GM06990 (cell line): ENCODE data around the gene CWC15.
"Not testable (repeated sequence)": the region's sequence is repeated elsewhere in the genome, so short reads cannot be mapped to it uniquely, and the experiment has no call there.

ENCODE experiments used
- DNase-seq: peaks from one replicate; pipeline ENCODE4 v3.0.0-alpha.2; 2011; ENCODE audit not compliant: insufficient read length; ENCODE audit errors: extremely low read depth
- H3K27me3 ChIP-seq: replicated peaks from 2 replicates; pipeline ENCODE4 v1.6.0; 2011; ENCODE audit warnings: low read length; ENCODE audit not compliant: control insufficient read depth, insufficient read depth
- H3K36me3 ChIP-seq: 2 replicates; pipeline ENCODE4 v1.5.1; 2011; ENCODE audit warnings: low read length; ENCODE audit not compliant: control insufficient read depth, insufficient read depth
- H3K4me3 ChIP-seq: replicated peaks from 2 replicates; pipeline ENCODE4 v1.5.1; 2011; ENCODE audit warnings: low read depth, mild to moderate bottlenecking, control low read depth, low read length
- TF ChIP-seq, protein P1 (sequence below): IDR thresholded peaks from 2 replicates; pipeline ENCODE4 v1.5.1; 2011; ENCODE audit warnings: low read length, control low read depth, mild to moderate bottlenecking, inconsistent platforms; ENCODE audit not compliant: insufficient read depth, poor library complexity, severe bottlenecking

The CWC15 gene

GRCh38 chr11:94973099-94973968, at the start of gene CWC15, which contains the start of gene KDM4D:
Gene CWC15, minus strand, starts transcription at chr11:94973556. Its CDS starts 1,371 bp downstream, at chr11:94972185.
Gene KDM4D, plus strand, starts transcription at chr11:94973709. Its CDS starts 23,664 bp downstream, at chr11:94997373.
- TF ChIP-seq, protein P1, sequence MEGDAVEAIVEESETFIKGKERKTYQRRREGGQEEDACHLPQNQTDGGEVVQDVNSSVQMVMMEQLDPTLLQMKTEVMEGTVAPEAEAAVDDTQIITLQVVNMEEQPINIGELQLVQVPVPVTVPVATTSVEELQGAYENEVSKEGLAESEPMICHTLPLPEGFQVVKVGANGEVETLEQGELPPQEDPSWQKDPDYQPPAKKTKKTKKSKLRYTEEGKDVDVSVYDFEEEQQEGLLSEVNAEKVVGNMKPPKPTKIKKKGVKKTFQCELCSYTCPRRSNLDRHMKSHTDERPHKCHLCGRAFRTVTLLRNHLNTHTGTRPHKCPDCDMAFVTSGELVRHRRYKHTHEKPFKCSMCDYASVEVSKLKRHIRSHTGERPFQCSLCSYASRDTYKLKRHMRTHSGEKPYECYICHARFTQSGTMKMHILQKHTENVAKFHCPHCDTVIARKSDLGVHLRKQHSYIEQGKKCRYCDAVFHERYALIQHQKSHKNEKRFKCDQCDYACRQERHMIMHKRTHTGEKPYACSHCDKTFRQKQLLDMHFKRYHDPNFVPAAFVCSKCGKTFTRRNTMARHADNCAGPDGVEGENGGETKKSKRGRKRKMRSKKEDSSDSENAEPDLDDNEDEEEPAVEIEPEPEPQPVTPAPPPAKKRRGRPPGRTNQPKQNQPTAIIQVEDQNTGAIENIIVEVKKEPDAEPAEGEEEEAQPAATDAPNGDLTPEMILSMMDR = no peak
- Histone ChIP-seq H3K36me3 (peaks cover 3% of the 10 kb centered on the region; the same call in 1 of the 2 replicates), H3K27me3 (no peaks in the 10 kb centered on the region), H3K4me3 (peak within 1 kb of the TSS; percentile 72)
- DNase-seq = peak; percentile 94

- H3K27me3 ChIP-seq, H3K4me3 ChIP-seq, DNase-seq, H3K36me3 ChIP-seq: not testable (repeated sequence)
Observed at GRCh38 chr11:95021468-95021867, 48.1 kb upstream of the CWC15 start.

- TF ChIP-seq, protein P1 = no peak
- H3K36me3 ChIP-seq = no peaks in the 10 kb centered on the region
- no peak for DNase-seq
- no peak overlapping the region for H3K4me3 ChIP-seq
- no peaks in the 10 kb centered on the region; the same call in 1 of the 2 replicates for H3K27me3 ChIP-seq
Observed at GRCh38 chr11:95016139-95016538, 42.8 kb upstream of the CWC15 start.

DNA sequence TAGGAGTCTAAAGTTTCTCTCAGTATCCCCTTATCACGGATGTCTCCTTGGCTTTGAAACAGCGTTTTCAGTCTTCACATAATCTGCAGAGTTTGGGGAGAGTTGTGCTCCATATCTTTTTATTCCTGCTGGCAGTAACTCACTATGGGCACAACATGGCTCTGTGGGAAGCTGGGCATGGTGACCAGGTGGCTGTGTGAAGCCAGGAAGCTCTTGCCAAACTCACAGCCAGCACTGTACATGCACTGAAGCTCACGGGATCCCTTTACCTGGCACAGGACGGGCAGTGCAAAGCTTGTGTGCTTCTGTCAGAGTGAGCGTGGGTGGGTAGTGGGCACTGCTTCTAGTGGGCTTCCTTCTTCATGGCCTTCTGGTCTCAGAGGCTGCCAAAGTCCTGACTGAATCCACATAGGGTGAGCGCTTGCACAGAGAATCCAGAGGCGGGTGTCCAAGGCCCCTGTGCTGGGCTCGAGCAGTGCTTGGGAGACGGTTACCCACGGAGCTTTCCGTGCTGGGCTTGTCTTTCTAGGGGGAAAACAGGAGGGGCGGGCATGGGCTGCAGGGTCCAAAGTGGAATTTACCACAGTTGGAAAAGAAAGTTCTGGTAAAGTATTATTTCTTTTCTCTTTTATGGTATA, 40.9 kb upstream of the CWC15 start:
- H3K27me3 ChIP-seq = no peaks in the 10 kb centered on the region; the same call in 1 of the 2 replicates
- no peaks in the 10 kb centered on the region for H3K36me3 ChIP-seq
- no peak for DNase-seq
- TF ChIP-seq, protein P1 = no peak
- H3K4me3 ChIP-seq = no peak overlapping the region

DNA sequence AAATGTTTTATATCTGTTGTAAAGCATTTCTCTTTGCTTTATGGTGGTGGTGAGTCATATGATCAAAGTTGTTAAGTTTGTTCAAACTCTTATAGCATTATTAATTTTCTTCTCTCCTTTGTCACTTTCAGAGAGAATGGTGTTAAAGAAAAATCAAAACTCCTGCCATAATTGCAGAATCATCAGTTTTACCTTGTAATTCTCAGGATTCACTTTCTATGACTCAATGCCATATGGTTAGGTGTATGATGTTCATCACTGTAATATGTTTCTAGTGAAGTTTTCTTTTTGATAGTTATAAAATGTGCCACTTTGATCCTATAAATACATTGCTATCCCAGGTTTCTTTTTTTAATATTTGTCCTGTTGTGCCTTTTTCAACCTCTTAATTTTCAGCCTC, 38.0 kb upstream of the CWC15 start:
- TF ChIP-seq, protein P1 = no peak
- no peaks in the 10 kb centered on the region for H3K36me3 ChIP-seq
- no peak overlapping the region for H3K4me3 ChIP-seq
- H3K27me3 ChIP-seq = no peaks in the 10 kb centered on the region; the same call in 1 of the 2 replicates
- DNase-seq = no peak

- TF ChIP-seq, protein P1 = no peak
- Histone ChIP-seq H3K27me3 (no peaks in the 10 kb centered on the region; the same call in none of the 2 replicates), H3K4me3 (no peak overlapping the region), H3K36me3 (no peaks in the 10 kb centered on the region)
- no peak for DNase-seq
Observed at GRCh38 chr11:95005642-95006041, 32.3 kb upstream of the CWC15 start.
